Fibroblast of pulmonary artery (primary cell): ENCODE data around the gene ZNF407.

Source experiments
- DNase-seq: peaks from one replicate; pipeline ENCODE4 v3.0.0-alpha.2; 2010; ENCODE audit warnings: low read depth
- H3K4me3 ChIP-seq: replicated peaks from 2 replicates; pipeline ENCODE4 v1.5.1; 2011; ENCODE audit warnings: low read depth, mild to moderate bottlenecking, control low read depth, low read length, moderate library complexity
- TF ChIP-seq, protein P1 (sequence below): IDR thresholded peaks from 2 replicates; pipeline ENCODE4 v1.5.1; 2011; ENCODE audit warnings: mild to moderate bottlenecking, control low read depth, low read length, inconsistent platforms; ENCODE audit errors: missing control alignments

Gene ZNF407

DNA sequence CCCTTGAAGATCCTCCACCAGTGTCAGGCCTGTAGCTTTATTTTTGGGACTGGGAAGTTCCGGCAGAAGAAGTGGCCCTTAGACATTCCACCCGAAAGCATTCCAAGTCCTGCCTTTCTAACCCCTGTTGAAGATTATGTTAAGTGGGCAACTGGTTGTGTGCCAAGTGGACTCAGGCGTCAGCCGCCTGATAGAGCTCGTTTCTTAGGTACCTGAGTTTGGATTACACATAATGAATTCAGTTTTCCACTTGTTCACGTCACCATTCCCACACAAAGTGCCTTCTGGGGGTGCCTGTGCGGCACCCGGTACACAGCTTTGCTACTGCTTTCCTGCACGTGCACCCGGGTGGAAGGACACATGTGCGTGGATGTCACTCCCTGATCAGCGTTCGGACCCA lies 454.8 kb downstream of the ZNF407 start:
- H3K4me3 ChIP-seq, result no peak overlapping the region
- DNase-seq, result no peak
- TF ChIP-seq, protein P1, sequence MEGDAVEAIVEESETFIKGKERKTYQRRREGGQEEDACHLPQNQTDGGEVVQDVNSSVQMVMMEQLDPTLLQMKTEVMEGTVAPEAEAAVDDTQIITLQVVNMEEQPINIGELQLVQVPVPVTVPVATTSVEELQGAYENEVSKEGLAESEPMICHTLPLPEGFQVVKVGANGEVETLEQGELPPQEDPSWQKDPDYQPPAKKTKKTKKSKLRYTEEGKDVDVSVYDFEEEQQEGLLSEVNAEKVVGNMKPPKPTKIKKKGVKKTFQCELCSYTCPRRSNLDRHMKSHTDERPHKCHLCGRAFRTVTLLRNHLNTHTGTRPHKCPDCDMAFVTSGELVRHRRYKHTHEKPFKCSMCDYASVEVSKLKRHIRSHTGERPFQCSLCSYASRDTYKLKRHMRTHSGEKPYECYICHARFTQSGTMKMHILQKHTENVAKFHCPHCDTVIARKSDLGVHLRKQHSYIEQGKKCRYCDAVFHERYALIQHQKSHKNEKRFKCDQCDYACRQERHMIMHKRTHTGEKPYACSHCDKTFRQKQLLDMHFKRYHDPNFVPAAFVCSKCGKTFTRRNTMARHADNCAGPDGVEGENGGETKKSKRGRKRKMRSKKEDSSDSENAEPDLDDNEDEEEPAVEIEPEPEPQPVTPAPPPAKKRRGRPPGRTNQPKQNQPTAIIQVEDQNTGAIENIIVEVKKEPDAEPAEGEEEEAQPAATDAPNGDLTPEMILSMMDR, result no peak

DNA sequence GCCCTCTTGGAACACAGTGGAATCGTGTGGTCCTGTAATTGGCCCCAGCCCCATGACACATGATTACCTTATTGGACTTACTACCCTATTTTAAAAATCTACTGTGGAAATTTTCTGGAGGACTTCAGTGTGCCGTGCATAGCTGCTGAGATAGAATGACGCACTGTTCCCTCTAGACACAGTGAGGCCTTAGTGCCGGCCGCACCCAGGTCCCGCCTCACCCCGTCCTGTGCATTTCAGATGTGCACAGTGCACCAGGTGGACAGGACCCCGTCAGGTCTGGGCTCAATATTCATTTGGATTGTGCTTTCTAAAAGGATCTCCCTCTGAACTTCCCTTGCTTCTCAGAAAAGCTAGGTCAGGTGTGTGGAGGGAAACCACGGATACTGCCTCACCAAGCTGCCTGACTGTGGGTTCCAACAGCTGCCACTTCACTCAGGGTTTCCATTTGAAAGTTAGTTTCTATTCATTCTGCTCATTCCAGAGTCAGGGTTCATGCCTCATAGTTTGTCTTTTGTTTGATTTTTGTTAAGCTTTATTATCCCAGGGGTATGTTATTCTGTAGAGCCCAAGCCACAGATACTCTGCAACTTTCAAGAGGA lies 455.5 kb downstream of the ZNF407 start:
- TF ChIP-seq, protein P1, result no peak
- H3K4me3 ChIP-seq, result no peak overlapping the region
- DNase-seq, result no peak

DNA sequence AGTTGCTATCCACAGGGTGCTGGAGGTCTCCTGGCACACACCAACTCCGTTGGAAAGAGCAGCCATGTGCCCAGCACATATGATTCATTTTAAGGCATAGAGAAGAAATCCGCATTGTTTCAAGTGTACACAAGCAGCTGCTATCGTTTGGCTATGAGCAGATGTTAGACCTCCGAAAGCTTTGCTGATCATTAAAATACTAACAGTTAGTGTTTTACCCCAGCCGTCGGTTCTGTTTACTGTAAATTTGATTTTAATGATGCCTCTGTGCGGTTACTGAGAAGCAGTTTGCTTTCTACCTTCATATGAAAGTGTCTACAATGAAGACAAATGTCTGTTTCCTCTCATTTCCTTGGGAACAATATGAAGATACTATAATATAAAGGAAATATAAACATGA lies 456.4 kb downstream of the ZNF407 start:
- DNase-seq, result no peak
- TF ChIP-seq, protein P1, result no peak
- no peak overlapping the region for H3K4me3 ChIP-seq

DNA sequence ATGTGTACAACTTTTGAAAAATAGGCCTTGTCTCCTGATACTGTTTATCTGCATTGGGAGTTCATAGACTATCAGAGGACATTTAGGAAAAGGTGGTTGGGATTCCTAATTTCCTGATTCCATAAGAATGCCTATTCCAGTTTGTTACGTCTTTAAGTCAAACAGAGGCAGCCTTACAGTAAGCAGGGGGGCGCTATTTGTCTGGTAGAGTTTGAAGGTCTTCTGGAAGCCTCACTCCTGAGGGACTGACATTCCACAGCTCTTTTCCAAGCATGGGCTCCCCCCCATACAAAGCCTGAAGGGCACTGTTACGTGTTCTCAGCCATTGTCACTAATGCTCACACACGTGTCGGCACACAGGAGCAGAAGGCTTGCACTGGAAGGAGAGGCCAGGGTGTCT lies 456.9 kb downstream of the ZNF407 start:
- TF ChIP-seq, protein P1, result no peak
- no peak for DNase-seq
- H3K4me3 ChIP-seq, result no peak overlapping the region

DNA sequence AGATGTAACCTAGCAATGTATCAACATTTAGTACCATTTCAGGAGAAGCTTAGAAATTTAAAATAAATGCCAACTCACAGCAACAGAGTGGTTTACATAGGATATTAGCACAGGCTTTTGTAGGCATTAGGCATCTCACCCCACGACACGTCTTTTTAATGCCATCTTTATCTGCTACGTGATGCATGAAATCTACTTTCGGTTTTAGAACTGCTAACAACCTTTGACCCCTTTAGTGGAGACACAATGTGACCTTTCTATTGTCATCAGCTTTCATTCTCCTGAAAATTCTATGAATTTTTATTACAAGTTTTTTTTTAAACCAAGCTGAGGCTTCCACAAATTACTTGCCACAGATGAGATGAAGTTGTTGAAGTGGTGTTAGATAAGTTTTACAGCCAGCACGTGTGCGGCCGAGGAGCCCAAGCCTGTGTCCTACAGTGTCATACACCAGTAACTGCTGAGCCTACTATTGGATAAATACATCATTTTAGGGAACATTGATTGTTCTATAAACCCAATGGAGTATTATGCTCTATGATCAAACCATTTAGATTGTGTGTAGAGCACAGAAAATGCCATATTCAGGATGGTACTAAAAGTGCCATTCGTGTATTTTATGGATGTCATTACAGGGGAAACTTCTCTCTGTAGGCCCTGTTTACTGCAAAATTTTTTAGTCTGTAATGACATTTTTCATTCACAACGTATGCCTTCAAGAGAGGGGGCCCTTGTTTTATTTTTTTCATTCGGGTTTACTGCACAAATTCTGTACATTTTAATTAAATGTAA lies 459.7 kb downstream of the ZNF407 start:
- no peak for DNase-seq
- TF ChIP-seq, protein P1, result no peak
- no peak overlapping the region for H3K4me3 ChIP-seq

DNA sequence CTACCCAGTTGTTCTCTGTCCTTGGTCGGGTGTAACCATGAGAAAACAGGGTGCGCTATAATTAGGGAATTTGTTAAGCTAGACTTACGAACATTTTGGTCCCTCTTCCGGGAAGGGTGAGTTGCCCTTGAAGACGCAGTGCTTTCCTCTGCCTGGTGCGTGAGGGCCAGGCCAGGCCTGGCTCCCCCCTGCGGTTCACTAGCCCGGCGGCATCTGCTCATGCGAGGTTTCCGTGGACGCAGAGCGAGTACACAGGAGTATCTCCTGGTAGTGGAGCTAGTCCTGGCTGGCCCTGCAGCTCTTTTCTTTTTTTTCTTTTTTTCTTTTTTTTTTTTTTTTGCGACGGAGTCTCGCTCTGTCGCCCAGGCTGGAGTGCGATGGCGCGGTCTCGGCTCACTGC lies 462.5 kb downstream of the ZNF407 start:
- TF ChIP-seq, protein P1, result no peak
- no peak for DNase-seq

More for the DNA sequence above, 462.5 kb downstream of the ZNF407 start:
- no peak overlapping the region for H3K4me3 ChIP-seq
